GM19238 (cell line): Measurements from ENCODE around the gene TCOF1.
A peak's percentile ranks its signal among the peaks of the same experiment; 100 is the strongest.

Experiments
- DNase-seq: peaks from one replicate; pipeline ENCODE4 v3.0.0; 2011; ENCODE audit warnings: low spot score; ENCODE audit not compliant: insufficient read length

TCOF1 gene

DNA sequence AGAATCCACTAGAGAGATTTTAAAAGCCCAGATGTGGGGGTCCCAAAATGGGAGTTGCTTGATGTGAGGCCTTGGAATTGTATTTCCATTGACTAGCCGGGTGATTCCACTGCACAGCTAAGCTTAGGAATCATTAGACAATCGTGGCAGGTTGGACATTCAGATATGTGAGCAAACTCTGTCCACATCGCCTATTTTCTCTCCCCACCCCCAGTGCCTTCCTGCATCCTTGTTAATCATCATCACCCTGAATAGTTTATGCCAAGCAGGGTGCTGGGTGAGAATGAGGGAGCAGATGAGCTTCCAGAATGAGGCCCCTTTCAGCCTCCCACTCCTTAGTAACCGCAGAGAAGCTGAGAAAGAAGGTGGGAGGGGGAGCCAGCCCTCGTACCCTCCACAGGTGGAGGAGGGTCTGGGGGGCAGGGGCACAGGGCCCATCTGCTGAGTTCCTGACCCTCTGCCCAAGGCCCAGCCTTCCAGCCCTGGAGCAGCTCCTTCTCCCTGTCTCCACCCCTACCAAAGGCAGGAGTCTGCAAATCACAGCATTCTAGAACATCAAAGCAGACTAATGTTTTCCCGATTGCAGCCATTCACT is 7.7 kb upstream of the TCOF1 start:
- no peak for DNase-seq

DNA sequence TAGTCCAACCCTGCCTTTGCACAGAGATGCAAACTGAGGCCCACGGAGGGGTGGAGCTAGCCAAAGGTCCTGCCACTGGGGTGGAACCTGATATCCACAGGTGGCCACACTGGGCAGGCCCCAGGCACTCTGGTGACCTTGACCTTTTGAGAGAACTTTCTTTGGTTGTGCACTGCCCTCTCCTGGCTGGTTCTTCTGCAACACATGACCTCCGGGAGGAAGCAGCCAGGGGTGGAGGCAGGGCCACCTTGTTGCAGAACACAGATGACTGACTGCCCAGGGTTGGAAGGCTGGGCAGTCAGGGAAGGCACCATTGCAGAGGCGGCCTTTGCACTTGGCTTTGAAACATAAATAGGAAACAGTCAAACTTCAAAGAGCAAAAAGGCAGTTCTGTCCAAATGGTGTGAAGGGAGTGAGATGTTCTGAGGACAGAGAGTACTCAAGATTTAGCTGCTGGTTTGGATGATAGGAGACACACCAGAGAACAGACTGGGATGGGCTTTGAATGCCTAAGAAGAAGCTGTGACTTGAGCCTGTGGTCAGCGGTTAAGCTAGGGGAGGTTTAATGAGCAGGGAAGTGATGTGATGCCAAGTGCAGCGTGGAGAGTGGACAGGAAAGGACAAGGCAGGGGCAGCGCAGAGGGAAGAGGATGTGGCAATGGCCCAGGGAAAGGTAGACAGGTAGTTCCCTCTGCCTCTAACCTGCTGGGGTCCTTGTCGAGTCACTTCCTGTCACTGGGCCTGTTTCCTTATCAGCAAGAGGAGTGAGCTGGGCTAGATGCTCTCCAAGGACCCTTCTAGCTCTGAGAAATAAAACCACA is 6.8 kb upstream of the TCOF1 start:
- DNase-seq = peak; percentile 60

DNA sequence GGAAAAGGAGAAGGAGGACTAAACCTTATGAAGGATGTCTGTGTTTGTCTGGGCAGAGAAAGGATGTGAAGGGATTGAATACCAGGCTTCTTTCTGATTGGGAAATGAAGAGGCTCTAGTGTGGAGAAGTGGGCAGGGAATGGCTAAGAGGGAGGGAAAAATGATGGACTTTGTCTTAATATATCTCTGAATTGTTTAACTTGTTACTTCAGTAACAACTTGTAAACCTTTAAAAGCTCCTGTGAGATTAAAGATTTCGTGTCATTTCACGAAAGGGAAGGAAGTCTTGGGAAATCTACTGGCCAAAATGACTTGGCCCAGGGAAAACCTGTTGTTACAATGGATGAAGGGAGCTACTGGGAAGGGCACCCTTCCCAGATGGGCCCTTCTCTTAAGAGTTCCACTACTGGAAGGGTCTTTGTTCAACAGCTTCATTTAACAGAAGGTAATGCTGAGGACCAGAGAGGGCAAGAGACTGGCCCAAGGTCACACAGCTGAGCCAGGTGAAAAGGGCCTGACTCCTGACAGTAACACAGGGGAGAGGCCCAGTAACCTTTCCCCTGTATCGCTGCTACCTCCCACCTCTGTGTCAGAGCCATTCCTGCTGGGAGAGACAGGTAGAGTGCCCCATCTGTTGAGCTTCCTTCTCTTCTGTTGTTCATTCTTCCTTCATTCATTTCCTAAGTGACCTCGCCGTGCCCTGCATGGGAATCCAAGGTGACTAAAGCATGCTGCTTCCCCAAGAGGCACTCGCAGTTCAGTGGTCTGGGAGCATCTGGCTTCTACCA is 5.1 kb upstream of the TCOF1 start:
- DNase-seq = no peak

DNA sequence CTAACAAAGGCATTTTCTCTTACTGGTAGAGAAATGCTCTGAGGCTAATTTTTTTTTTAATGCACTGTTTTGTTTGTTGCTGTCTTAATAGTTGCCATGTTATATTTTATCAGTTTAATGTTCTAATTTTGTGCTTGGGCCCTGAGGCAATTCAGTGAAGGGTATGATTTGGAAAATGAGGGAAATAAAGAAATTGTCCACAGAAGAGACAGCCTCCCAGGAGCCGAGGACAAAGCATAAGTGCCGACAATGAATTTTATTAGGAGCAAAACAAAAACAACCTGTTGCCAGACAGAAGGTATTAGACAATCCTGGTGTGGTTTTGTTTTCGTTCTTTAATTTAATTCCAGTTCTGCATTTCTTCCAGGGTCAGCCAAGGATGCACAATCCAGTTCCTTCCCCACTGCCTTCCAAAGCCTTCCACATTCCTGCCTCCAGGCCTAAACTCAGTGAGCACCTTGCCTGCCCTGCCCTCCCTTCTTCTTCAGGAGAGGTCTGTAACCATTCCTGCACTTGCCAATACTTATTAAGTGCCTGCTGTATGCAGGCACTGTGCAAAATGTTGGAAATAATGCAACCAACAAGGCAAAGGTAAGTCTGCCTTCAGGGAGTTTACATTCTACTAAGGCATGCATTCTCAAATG is 4.3 kb upstream of the TCOF1 start:
- DNase-seq = no peak

DNA sequence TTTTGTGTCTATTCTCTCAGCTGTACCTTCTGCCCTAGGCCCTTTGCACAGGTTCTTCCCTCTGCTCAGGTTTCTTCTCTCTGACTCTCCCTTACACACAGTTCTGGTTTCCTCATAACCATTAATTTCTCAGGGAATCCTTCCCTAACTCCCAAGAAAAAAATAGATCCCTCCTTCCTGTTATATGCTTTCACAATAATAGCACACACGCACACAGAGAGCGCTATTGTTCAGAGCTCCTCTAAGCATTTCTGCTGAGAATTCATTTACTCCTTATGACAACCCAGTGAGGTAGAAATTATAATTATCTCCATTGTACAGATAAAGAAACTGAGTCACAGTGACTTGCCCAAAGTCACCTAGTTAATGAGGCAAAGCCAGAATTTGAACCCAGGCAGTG is 1.7 kb upstream of the TCOF1 start:
- DNase-seq = no peak

DNA sequence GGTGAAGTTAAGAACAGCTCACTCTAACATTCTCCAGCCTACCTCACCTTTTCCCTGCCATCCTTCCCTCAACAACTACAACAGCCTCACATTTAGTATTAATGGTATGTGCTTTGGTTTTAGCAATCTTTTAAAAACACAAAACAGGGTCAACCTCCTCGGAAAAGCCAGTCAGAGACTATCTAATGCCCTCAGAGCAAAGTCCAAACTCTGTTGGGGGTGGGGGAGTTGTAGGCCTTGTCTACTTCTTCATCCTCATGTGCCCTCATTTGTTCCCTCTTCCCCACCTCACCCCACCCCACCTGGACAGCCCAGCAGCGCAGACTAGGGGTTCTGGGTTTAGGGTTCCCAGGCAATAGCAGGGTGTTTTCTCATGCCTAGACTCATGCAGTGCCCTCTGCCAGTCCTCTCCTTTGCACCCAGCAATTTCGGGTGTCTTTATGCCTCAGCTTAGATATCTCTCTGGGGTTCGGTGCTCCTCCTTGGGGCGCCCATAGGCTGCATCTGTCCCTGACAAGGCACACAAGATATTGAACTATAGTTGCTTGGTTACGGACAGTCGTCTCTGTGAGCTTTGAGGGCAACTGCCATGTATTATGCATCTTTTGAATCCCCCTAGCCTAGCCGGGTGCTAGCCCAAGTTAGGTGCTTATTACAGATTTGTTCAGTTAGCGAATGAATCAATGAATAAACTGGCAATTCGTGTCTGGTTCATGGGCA is 762 bp upstream of the TCOF1 start:
- no peak for DNase-seq

DNA sequence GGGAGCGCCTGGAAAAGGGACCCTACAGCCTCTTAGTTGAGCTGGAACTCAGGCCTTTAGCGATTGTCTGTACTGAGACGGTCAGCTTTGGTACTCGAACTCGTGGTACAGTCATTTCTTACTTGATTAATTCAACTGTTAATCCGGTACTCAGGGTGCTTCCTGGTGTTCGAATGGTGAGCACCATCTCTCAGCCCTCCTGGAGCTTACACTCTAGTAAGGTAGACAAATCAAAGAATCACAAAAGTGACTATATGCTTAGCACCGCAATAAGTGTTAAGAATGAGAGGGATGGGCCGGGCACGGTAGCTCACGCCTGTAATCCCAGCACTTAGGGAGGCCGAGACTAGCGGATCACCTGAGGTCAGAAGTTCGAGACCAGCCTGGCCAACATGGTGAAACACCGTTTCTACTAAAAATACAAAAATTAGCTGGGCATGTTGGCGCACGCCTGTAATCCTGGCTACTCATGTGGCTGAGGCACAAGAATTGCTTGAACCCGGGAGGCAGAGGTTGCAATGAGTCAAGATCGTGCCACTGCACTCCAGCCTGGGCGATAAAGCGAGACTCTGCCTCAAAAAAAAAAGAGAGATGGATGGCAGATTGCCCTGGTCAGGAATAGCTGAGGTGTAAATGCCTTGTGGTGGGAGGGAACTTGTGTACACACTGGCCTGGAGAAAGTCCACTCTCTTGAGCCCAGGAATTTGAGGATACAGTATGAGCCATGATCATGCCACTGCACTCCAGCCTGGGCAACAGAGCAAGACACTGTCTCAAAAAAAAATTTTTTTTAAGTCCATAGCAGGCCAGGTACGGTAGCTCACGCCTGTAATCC is 981 bp downstream of the TCOF1 start:
- DNase-seq = no peak

DNA sequence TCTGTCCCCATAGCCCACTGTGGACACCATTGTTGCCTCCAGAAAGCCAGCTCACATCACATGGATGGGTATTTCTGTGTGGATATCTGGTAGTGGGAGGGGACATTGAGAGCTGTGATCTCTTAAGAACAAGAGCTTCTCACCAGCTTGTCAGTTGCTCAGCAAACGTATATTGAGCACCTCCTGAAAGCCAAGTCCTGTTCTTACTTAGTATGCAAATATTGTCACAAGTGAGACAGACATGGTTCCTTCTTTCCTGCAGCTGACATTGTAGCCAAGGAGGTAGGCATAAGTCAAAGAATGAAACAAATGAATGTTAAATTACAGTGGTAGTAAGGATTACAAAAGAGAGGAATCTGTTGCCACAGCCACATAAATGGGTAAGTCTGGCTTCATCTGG is 3.8 kb downstream of the TCOF1 start:
- no peak for DNase-seq

DNA sequence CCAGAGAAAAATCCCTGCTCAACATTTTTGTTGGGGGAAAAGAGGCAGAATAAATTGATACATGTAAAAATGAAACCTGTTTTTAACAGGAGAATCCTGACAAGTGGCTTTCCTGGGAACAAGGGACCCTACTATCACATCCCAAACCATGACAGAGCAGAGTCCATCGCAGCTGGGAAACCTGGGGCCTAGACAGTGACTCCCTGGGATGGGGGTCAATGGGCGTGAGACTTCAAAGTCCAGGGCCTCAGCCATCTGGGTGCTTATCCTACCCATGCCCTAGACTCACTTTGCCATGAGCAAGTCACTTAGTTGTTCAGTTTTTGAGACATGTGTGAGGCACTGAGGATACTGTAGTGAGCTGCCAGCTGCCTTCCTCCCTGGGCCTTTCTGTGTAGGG is 5.7 kb downstream of the TCOF1 start:
- no peak for DNase-seq

DNA sequence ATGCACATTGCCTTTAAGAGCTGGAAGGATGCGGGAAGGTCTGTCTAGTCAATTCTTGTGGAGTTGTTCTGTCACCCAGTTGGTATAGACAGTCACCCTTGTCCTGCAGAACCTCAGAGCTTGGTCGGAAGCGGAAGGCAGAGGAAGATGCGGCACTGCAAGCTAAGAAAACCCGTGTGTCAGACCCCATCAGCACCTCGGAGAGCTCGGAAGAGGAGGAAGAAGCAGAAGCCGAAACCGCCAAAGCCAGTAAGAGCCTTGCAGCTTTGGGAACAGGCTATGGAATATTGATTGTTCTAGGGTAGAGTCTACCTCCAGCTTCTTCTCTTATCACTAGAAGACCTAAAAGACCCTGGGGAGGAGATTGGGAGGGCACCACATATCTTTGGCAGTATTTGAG is 6.5 kb downstream of the TCOF1 start:
- DNase-seq = no peak

DNA sequence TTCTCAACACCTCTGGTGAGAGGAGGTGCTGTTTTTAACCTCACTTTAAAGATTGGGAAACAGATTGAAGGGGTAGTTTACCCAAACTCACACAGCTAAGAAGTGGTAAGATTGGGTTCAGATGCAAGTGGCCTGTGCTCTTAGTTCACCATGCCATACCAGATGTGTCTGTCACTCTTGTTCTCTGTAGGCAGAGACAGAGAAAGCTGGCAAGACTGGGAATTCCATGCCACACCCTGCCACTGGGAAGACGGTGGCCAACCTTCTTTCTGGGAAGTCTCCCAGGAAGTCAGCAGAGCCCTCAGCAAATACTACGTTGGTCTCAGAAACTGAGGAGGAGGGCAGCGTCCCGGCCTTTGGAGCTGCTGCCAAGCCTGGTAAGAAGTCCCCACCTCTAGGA is 11.0 kb downstream of the TCOF1 start:
- DNase-seq = no peak

DNA sequence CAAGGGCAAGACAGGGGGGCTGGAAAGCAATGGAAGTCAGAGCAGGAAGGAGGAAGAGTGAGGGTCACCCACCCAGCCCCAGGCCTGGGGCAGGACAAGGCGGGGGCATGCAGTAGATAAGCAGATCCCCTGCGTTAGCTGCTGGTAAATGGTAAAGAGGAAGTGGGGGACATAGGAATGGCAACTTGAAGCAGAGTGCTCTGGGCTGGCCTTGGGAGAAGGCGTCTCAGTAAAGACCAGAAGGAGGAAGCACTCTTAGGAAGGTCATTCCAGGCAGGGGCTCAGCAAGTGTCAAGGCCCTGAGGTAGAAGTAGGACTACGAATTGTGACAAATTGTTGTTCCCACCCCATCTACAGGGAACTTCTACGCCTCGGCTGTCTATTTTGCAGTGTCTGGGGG is 15.1 kb downstream of the TCOF1 start:
- DNase-seq = no peak

DNA sequence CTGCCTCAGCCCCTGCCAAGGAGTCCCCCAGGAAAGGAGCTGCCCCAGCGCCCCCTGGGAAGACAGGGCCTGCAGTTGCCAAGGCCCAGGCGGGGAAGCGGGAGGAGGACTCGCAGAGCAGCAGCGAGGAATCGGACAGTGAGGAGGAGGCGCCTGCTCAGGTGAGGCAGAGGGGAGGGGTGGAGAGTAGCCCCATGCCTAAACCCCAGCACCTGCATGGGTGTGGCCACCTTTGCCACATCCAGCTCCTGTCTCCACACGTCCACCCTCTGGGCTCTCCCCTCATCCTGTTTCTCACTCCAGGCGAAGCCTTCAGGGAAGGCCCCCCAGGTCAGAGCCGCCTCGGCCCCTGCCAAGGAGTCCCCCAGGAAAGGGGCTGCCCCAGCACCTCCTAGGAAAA is 17.2 kb downstream of the TCOF1 start:
- no peak for DNase-seq

DNA sequence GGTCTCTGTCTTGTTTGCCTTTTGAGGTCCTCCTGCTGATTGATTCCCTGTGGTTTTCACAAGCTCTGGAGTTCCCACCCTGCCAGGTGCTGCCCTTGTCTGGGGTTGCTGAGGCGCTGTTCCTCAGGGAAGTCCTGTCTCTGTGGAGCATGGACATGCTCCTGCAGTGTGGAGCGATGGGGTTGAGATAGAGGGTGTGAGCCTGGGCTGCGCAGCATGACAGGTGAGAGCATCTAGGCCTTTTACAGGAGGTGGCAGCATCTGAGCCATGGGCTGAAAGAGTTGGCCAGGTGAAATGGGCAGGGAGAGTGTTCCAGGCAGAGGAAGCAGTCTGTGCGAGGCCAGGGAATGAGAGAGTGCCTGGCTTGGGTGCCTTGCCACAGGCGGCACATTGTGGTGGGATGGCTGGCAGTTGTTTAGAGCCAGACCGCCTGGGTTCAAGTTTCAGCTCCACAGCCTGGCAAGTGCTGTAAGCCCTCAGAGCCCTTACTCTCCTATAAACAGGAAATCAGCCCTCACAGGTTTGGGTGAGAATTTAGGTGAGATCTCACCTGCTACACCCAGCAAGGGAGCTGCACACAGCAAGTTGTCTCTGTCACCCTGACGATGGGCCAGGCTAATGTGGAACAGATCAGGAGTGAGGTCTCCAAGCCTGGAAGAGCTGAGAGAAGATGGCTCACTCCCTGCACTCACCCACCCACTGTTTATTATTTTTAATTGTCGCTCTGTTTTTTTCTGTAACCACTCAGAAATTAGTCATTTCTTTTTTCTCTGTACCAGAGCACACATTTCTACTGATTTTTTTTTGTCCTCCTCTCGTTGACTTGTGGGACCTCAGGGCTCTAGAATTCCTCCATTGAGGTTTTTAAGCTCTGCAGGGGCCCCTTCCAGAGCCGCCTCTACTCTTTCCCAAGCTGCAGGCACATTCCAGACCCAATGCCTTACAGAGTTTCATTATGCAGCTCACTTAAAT is 19.6 kb downstream of the TCOF1 start:
- no peak for DNase-seq

DNA sequence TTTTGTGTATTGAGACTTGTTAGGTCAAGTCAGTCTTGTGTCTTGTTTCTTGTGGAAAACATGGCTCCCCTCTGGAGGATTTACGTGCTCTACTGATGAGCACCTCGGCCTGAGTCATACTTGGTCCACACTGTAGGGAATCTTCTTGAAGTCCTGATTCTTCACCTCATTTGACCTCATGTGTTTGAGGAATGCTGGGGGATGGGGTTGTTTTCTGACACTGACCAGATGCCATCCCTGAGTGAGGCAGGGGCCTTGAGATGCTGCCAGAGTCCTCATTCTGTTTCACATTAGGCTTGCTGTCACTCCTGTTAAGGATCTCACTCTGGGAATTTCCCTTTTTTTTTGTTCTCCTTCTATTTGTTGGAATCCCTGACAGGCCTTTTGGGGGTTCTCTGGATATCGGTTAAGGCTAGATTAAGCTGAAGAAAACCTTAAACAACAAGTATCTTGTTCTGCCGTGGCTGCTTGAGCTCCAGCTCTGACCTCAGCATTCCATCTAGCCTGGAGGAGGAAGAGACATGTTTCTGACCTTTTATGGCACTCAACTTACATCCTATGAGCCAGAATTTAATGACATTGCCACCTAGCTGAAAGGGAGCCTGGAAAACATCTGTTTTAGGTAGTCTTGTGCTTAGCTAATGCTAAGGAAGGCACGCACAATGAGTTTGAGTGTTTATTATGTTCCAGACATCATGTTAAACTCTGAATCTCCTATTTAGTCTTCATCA is 20.6 kb downstream of the TCOF1 start:
- DNase-seq = no peak

DNA sequence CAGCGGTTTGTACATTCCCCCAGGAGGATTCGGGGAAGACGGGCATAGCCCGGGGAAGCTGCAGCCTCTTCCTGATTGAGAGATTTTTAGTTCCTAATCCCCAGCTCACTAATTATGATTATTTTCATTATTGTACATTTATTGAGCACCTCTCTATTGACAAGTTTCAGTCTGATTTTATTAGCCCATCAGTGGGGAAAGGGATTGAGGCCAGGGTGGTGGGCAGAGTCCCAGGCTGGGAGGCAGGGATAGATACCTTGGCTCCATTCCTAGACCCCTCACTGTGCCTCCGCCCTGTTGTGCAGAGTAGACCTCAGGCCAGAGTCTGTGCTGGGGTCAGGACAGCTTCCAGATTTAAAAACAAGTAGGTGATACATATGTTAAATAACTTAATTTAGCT is 27.2 kb downstream of the TCOF1 start:
- no peak for DNase-seq

DNA sequence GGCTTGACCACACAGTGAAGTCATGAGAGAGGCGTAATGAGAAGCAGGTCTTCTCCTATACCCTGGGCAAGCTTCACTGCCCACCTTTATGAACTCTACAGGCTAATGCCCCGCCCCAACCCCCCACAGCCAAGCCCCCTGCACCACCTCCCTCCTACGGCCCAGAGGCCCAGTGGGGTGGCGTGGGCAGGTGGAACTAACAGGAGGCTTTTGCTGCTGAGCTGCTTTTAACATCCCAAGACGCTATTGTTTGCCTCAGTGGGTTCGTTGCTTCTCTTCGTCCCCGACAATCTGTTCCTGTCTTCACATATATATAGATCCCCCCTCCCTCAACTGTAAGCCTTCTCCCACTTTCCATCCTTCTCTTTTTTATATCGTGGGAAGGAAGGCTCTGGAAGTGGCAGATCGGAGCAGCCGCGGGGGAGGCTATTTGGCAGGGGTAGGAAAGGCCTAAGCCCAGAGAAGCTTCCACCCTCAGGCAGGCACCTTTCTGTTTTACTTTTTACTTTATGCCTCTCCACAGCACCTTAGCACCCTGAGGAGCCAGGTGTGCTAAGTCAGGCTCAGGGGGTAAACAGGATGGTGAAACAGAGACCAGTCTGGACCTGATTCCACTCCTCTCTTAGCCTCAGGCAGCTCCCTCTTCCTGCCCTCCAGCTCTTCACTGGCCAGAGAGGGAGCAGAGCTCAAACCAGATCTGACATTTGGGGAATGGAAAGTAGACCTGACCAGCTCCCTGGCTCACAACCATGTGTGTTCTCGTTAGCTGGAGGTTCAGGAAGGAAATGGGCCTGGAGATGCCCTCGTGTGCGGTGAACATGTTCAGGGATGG is 28.7 kb downstream of the TCOF1 start:
- no peak for DNase-seq
